ENCODE results near the gene PLEKHG4B. TPM values are rescaled to one million over a fixed set of nuclear protein-coding genes. Genes with fewer than 3 reads are reported as not detected.
A peak's percentile ranks its signal among the peaks of the same experiment; 100 is the strongest.

The PLEKHG4B gene
- total RNA-seq, 1 donor from 2014 or later: 0.08 TPM

DNA sequence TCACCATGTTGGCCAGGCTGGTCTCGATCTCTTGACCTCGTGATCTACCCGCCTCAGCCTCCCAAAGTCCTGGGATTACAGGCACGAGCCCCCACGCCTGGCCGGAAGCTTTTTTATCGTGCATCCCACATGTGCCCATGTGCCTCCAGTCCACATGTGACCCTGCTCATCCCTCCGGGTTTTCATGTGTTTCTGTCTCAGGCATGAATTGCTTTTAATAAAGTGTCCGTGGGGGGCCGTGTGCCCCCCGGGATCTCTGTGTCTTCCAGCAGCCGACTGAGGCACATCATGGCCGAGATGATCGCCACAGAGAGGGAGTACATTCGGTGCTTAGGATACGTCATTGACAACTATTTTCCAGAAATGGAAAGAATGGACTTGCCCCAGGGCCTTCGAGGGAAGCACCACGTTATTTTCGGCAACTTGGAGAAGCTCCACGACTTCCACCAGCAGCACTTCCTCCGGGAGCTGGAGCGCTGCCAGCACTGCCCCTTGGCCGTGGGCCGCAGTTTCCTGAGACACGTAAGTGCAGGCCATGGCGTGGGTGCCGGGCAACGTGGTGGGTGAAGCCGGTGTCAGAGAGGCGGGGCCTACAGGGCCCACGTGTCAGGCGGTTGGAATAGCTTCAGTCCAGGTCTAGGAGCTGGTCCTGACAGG, 77.2 kb downstream of the PLEKHG4B start:
- no peak for DNase-seq (ENCODE audit: low read depth)

DNA sequence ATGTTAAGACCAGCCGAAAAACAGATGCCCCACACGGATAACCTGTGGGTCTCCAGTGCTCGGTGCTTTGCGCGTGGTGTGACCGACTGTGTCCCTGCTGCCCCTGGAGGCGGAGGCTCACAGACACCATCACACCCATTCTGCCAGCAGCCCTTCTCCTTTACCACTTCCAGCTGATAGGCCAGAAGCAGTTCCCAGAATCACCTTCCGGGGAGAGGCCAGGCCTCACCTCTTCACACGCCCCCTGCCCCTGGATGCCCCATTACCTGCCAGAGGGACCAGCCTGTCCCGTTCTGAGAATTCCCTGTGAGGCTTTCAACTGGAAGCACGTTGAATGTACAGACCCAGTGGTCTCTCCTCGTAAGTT, 77.7 kb downstream of the PLEKHG4B start:
- no peak for DNase-seq (ENCODE audit: low read depth)

GRCh38 chr5:170971-171800, 79.2 kb downstream of the PLEKHG4B start:
- DNase-seq (ENCODE audit: low read depth): no peak

DNA sequence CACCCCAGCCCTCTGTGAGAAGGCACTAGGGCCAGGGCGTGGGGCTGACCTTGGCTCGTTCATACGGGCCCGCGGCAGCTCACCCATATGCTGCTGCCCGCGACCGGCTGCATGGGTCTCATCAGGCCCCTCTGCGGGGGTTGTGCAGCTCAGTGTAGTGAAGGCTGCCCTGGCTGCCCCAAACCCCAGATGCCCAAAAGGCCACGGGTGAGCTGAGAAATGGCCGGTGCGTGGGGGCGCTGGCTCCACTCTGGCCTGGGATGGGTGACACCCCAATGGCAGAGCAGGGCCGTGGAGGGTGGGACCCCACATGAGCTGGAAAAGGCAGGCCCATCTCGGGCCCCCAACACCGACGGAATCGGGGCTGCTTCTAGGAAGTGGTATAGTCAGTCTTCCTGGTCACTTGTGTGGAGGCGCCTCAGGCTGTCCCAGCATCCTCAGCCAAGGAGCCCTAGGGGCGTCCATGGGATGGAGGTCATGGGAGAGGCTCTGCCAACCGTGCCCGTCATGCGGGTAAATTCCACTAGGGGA, 79.9 kb downstream of the PLEKHG4B start:
- no peak for DNase-seq (ENCODE audit: low read depth)

- no peak for DNase-seq (ENCODE audit: low read depth)
These were observed 80.5 kb downstream of the PLEKHG4B start for GRCh38 chr5:172421-172820.

GRCh38 chr5:172841-173251, 80.9 kb downstream of the PLEKHG4B start:
- no peak for DNase-seq (ENCODE audit: low read depth)

DNA sequence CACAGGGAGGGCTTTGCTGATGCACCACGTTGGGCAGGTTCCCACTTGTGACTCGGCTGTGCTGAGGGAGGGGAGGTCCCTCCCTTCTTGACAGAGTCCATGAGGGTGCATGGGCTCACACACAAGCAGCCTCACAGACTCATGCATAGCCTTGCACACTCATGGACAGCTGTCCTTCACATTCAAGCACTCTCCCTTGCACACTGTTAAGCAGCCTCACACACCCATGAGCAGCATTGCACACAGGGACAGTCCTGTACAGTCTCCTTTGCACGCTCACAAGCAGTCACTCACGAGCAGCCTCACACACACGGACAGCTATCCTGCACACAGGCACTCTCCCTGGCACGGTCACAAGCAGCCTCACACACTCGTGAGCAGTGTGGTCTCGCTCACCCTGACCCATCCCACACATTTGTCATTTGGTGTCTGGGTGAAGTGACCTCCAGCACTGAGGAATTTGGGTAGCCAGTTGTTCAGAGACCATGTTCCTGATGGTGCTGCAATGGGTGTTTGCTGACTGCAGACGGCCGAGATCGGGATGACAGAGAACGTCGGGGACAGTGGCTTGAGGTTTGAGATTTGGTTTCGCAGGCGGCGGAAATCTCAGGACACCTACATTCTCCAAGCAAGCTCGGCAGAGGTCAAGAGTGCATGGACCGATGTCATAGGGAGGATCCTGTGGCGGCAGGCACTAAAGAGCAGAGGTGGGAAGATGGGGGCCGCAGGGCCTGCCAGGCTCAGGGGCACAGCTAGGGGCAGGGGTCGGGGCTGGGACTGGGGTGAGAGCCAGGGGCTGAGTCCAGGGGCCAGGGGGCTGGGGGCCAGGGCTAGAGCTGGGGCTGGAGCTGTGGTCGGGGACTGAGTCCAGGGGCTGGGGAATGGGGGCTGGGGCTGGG, 81.7 kb downstream of the PLEKHG4B start:
- peak; percentile 60 for DNase-seq (ENCODE audit: low read depth)

- no peak for DNase-seq (ENCODE audit: low read depth)
These were observed 82.3 kb downstream of the PLEKHG4B start for GRCh38 chr5:174291-174600.

- DNase-seq (ENCODE audit: low read depth): no peak
These were observed 83.0 kb downstream of the PLEKHG4B start for GRCh38 chr5:174876-175465.

- no peak for DNase-seq (ENCODE audit: low read depth)
These were observed 84.4 kb downstream of the PLEKHG4B start for GRCh38 chr5:176296-176823.

- no peak for DNase-seq (ENCODE audit: low read depth)
These were observed 86.1 kb downstream of the PLEKHG4B start for GRCh38 chr5:178110-178509.

GRCh38 chr5:179401-179800, 87.4 kb downstream of the PLEKHG4B start:
- no peak for DNase-seq (ENCODE audit: low read depth)

DNA sequence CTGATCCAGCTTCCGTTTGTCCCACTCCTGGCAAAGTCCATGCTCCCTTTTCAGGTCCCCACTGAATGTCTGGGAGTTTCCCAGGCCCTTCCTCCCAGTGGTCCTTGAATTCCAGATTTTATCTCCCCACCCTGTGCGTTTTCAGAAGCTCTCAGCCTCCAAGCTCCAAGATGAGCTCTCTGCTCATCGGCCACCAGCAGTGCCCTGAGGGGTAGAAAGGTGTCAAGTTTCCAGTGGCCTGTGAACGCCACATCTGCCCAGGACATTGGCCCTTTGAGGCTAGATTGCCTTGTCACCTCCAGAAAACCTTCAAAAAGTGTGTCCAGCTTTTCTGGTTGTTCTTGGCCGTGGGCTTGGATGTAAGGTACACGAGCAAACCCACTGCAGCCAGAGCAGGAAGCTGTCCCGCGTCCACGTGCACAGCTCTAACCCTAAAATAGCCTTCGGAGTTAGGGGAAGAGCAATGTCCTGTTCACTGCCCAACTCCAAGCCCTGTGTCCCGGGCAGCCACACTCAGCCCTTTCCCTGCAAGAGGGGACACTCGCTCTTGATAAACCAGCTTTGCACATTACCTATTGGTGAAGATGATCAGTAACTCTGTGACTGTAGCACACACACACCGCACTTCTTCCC, 88.4 kb downstream of the PLEKHG4B start:
- no peak for DNase-seq (ENCODE audit: low read depth)

DNA sequence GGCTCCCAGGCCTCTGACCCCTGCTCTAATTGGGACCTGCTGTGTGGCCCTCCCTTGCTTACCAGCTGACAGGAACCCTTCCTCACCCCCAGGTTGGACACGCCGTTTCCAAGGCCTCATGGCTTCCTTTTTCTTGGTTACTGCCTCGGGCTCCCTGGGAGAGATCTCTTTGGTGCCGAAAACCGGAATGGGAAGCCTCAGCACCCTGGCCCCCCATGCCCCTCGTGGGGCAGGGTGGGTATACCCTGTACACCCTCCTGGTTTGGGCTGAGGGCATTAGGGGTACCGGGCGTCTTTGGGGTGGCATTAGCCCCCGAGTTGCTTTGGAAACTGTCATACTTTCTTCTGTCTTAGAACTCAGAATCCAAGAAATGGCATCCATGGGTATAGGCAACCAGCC, 89.2 kb downstream of the PLEKHG4B start:
- DNase-seq (ENCODE audit: low read depth): no peak

DNA sequence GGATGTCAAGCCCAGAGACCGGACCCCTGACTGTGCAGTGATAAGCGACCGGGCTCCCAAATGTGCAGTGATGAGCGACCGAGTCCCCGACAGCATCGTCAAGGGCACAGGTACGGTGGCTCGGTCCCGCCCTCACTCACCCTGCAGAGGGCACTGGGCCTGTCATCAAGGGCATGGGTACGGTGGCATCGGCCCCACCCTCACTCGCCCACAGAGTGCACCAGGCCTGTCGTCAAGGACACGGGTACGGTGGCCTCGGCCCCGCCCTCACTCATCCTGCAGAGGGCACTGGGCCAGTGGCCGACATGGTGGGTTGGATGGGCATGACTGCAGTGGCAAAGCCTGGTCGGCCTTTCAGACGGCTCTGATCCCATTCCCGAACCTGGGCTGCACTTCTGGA, 89.6 kb downstream of the PLEKHG4B start:
- DNase-seq (ENCODE audit: low read depth): no peak

GRCh38 chr5:182126-182525, 90.2 kb downstream of the PLEKHG4B start:
- DNase-seq (ENCODE audit: low read depth): no peak

DNA sequence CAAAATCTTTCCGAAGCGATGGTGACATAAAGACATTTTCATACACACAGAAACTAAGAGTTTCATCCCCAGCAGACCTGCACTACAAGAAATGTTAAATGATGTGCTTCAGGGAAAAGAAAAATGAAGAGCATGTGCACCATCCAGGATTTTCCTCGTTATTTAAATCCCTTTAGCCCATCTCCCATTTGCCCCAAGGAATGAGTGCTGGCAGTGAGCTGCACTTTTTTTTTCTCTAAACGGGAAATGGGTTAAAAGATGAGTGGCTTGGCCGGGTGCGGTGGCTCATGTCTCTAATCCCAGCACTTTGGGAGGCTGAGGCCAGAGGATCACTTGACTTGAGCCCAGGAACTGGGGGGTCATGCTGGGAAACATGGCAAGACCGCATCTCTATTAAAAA, 92.5 kb downstream of the PLEKHG4B start:
- no peak for DNase-seq (ENCODE audit: low read depth)

DNA sequence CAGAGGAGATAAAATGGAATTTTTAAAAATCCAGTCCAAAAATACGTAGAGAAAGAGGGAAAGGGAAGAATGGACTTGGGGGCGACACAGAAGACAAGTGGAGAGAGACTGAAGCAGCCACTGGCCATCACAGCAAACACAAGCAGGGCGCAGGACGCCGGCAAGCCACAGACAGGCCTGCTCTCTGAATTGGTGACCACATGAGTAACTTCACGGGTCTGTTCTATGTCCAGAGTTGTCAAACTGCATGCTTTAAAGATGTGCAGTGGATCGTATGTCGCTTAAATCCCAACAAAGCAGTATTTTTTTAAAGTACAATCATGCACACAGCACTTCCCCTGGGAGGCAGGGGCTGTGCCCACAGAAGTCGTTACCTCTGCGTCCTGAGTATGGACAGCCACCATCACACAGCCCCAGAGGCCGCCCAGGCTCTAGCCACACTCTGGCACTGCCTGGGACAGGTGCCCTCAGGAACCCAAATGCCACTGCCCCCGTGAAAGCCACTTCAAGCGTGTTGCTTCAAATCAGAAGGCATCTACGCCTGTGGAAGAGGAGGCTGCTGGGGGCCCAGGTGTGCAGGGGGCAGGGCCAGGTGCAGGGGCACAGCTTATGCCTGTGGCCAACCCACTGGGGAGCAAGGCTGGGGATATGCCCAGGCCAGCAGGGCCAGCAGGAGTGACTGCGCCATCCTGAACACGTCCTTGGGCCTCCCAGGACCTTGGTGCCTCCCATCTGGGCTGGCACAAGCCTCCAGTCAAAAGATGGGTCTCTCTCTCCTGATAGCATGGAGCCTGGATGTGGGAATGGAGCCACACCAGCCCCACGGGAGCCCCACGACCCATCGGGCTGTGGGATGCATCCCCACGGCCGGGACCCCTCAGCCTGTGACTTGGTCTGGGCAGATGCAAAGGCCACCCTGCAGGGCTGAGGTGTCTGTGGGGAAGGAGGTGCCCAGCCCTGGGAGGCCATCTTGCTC, 93.4 kb downstream of the PLEKHG4B start:
- DNase-seq (ENCODE audit: low read depth): no peak

All from myocyte (in vitro differentiated cells).